ENCODE data around the gene OPCML. TPM values are rescaled to one million over a fixed set of nuclear protein-coding genes. Genes with fewer than 3 reads are reported as not detected.

Gene OPCML
- total RNA-seq, 1 experiment from 2014 or later: not detected

- CTCF ChIA-PET: no interaction called here
Observed at GRCh38 chr11:133173810-133174412, 358.4 kb downstream of the OPCML start.

DNA sequence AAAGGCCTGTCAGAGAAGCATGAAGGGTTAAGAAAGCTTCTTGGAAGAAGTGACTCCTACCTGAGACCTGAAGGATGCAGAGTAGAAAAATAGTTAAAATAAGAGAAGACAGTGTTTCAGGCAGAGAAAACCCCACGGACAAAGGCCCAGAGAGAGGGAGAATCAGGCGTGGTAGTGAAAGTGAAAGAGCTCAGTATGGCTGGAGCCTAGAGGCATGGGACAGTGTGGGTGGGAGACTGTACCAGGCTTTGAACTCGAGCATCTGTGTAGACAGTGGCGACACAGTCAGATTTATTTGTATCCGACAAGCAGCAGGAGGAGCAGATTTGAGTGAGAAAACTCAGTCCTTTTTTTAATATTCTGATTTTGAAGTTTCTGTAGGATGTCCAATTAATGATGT lies 360.0 kb downstream of the OPCML start:
- Mint-ChIP-seq H3K9me3 (ENCODE audit: unreplicated experiment) (peaks cover 8% of the 10 kb centered on the region), H3K27ac (ENCODE audit: unreplicated experiment) (no peak overlapping the region), H3K4me1 (ENCODE audit: low read depth, unreplicated experiment) (no peaks in the 10 kb centered on the region), H3K27me3 (ENCODE audit: insufficient read depth, unreplicated experiment) (peaks cover 6% of the 10 kb centered on the region), H3K36me3 (ENCODE audit: insufficient read depth, unreplicated experiment) (no peaks in the 10 kb centered on the region), H3K4me3 (ENCODE audit: unreplicated experiment) (no peak overlapping the region)
- POLR2A ChIA-PET: interaction anchor here (0.7 kb wide), 1 partner anchor 86 kb away, joined by 3 read pairs; no protein-coding TSS in a partner anchor
- no peak for DNase-seq
- no peaks in the 10 kb centered on the region for H3K36me3 ChIP-seq (ENCODE audit: control insufficient read depth, insufficient read depth, low read length)
- no TSS peak for BruUV-seq (replicated peaks)
- no peaks in the 10 kb centered on the region for H3K4me1 ChIP-seq
- TF ChIP-seq, protein P1, sequence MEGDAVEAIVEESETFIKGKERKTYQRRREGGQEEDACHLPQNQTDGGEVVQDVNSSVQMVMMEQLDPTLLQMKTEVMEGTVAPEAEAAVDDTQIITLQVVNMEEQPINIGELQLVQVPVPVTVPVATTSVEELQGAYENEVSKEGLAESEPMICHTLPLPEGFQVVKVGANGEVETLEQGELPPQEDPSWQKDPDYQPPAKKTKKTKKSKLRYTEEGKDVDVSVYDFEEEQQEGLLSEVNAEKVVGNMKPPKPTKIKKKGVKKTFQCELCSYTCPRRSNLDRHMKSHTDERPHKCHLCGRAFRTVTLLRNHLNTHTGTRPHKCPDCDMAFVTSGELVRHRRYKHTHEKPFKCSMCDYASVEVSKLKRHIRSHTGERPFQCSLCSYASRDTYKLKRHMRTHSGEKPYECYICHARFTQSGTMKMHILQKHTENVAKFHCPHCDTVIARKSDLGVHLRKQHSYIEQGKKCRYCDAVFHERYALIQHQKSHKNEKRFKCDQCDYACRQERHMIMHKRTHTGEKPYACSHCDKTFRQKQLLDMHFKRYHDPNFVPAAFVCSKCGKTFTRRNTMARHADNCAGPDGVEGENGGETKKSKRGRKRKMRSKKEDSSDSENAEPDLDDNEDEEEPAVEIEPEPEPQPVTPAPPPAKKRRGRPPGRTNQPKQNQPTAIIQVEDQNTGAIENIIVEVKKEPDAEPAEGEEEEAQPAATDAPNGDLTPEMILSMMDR (IDR thresholded peaks at IDR 0.05; ENCODE audit: insufficient read depth in 1 of 2, low read depth in 1 of 2, low read length in 1 of 2, severe bottlenecking in 1 of 2, unreplicated experiment in 1 of 2): no peak
- H3K27me3 ChIP-seq (replicated peaks; ENCODE audit: control insufficient read depth, insufficient read depth, low read length): no peaks in the 10 kb centered on the region
- CTCF ChIA-PET: no interaction called here
- no peak overlapping the region for H3K4me3 ChIP-seq (ENCODE audit: low read depth, low read length)
- no peaks in the 10 kb centered on the region for H3K9me3 ChIP-seq
- intact Hi-C loops (cut with micrococcal nuclease; ENCODE audit: unreplicated experiment): no loop called here

More at GRCh38 chr11:133173810-133174412, 358.4 kb downstream of the OPCML start:
- no peaks in the 10 kb centered on the region for H3K4me1 Mint-ChIP-seq (ENCODE audit: low read depth, unreplicated experiment)
- H3K4me3 Mint-ChIP-seq (ENCODE audit: unreplicated experiment): no peak overlapping the region
- no peaks in the 10 kb centered on the region for H3K9me3 Mint-ChIP-seq (ENCODE audit: unreplicated experiment)
- H3K27me3 ChIP-seq (replicated peaks; ENCODE audit: control insufficient read depth, insufficient read depth, low read length): no peaks in the 10 kb centered on the region
- H3K4me3 ChIP-seq (ENCODE audit: low read depth, low read length): no peak overlapping the region
- H3K4me1 ChIP-seq: no peaks in the 10 kb centered on the region
- H3K27me3 Mint-ChIP-seq (ENCODE audit: insufficient read depth, unreplicated experiment): no peaks in the 10 kb centered on the region
- intact Hi-C loops (cut with micrococcal nuclease; ENCODE audit: unreplicated experiment): no loop called here
- POLR2A ChIA-PET: no interaction called here
- H3K36me3 Mint-ChIP-seq (ENCODE audit: insufficient read depth, unreplicated experiment): no peaks in the 10 kb centered on the region
- no peaks in the 10 kb centered on the region for H3K36me3 ChIP-seq (ENCODE audit: control insufficient read depth, insufficient read depth, low read length)
- no peaks in the 10 kb centered on the region for H3K9me3 ChIP-seq
- DNase-seq: no peak
- BruUV-seq (replicated peaks): no TSS peak
- H3K27ac Mint-ChIP-seq (ENCODE audit: unreplicated experiment): no peak overlapping the region
- TF ChIP-seq, protein P1 (IDR thresholded peaks at IDR 0.05; ENCODE audit: insufficient read depth in 1 of 2, low read depth in 1 of 2, low read length in 1 of 2, severe bottlenecking in 1 of 2, unreplicated experiment in 1 of 2): no peak

DNA sequence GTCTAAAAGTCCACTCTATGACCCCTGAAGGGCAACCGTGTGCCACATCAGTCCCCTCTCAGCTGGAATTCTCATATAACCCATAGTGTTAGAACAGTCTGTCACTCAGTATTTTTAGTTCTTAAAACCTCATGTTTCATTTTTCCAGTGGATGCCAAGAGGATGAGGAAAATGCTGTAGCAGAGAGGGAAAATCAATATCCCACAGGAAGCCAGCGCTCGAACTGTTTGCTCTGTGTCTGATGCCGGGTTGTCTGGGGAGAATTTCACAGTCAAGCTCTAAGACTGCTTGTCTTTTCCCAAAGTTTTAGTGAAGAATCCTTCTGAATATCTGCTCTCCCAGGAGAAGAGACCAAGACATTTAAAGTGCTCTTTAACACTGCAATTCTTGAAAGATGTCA lies 360.9 kb downstream of the OPCML start:
- Histone ChIP-seq H3K36me3 (ENCODE audit: control insufficient read depth, insufficient read depth, low read length) (no peaks in the 10 kb centered on the region), H3K4me1 (no peaks in the 10 kb centered on the region), H3K27me3 (replicated peaks; ENCODE audit: control insufficient read depth, insufficient read depth, low read length) (no peaks in the 10 kb centered on the region), H3K4me3 (ENCODE audit: low read depth, low read length) (no peak overlapping the region), H3K9me3 (no peaks in the 10 kb centered on the region)
- no peaks in the 10 kb centered on the region for H3K4me1 Mint-ChIP-seq (ENCODE audit: low read depth, unreplicated experiment)
- H3K27ac Mint-ChIP-seq (ENCODE audit: unreplicated experiment): no peak overlapping the region
- POLR2A ChIA-PET: no interaction called here
- intact Hi-C loops (cut with micrococcal nuclease; ENCODE audit: unreplicated experiment): no loop called here
- no peaks in the 10 kb centered on the region for H3K36me3 Mint-ChIP-seq (ENCODE audit: insufficient read depth, unreplicated experiment)
- BruUV-seq (replicated peaks): no TSS peak
- H3K4me3 Mint-ChIP-seq (ENCODE audit: unreplicated experiment): no peak overlapping the region
- peaks cover 9% of the 10 kb centered on the region for H3K9me3 Mint-ChIP-seq (ENCODE audit: unreplicated experiment)
- peaks cover 6% of the 10 kb centered on the region for H3K27me3 Mint-ChIP-seq (ENCODE audit: insufficient read depth, unreplicated experiment)
- DNase-seq: no peak
- CTCF ChIA-PET: no interaction called here
- TF ChIP-seq, protein P1 (IDR thresholded peaks at IDR 0.05; ENCODE audit: insufficient read depth in 1 of 2, low read depth in 1 of 2, low read length in 1 of 2, severe bottlenecking in 1 of 2, unreplicated experiment in 1 of 2): no peak
